VCaP (cell line): ENCODE measurements around the gene IL4R.
"Not testable (repeated sequence)": the region's sequence is repeated elsewhere in the genome, so short reads cannot be mapped to it uniquely, and the experiment has no call there.

Source experiments
- H3K27ac ChIP-seq: fragments of 450-650 bp; 2 replicates; pipeline ENCODE4 v1.5.1; 2017
- TF ChIP-seq, protein P1 (sequence below): fragments of 450-650 bp; conservative IDR thresholded peaks from 2 replicates; pipeline ENCODE4 v1.5.1; 2017; ENCODE audit warnings: mild to moderate bottlenecking, moderate library complexity

Gene IL4R

DNA sequence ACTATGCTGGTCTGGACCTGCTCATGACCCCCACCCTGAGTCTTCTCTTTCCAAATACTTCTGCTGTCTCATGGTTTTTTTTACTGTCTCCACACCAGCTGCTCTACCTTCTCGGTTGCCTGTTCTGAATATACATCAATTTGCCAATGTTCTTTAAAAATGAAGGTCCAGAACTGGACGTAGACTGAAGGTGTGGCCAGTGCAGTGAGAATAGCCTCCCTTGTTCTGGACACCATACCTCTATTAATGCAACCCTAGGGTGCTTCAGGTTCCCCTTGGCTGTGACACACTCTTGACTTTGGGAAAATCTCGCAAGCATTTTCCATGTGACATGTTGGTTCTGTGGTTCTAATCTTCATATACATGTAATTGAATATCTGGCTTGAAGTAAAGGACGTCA lies 72.9 kb downstream of the IL4R start:
- TF ChIP-seq, protein P1, sequence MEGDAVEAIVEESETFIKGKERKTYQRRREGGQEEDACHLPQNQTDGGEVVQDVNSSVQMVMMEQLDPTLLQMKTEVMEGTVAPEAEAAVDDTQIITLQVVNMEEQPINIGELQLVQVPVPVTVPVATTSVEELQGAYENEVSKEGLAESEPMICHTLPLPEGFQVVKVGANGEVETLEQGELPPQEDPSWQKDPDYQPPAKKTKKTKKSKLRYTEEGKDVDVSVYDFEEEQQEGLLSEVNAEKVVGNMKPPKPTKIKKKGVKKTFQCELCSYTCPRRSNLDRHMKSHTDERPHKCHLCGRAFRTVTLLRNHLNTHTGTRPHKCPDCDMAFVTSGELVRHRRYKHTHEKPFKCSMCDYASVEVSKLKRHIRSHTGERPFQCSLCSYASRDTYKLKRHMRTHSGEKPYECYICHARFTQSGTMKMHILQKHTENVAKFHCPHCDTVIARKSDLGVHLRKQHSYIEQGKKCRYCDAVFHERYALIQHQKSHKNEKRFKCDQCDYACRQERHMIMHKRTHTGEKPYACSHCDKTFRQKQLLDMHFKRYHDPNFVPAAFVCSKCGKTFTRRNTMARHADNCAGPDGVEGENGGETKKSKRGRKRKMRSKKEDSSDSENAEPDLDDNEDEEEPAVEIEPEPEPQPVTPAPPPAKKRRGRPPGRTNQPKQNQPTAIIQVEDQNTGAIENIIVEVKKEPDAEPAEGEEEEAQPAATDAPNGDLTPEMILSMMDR = no peak
- no peak overlapping the region for H3K27ac ChIP-seq

DNA sequence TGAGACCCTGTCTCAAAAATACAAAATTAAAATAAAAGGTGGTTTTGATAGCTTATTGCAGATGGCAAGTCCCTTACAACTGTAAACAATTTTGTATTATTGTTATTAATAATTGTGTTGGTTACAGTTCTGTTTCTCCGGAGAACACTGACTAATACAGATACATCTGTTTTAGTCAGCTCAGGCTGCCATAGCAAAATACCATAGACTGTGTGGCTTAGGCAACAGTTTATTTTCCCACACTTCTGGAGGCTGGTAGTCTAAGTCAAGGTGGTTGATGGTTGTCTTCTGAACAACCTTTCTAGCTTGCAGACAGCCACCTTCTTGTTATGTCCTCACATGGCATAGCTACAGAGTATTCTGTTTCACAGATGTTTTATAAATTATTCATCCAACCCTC lies 74.0 kb downstream of the IL4R start:
- TF ChIP-seq, protein P1 = no peak
- no peak overlapping the region for H3K27ac ChIP-seq

DNA sequence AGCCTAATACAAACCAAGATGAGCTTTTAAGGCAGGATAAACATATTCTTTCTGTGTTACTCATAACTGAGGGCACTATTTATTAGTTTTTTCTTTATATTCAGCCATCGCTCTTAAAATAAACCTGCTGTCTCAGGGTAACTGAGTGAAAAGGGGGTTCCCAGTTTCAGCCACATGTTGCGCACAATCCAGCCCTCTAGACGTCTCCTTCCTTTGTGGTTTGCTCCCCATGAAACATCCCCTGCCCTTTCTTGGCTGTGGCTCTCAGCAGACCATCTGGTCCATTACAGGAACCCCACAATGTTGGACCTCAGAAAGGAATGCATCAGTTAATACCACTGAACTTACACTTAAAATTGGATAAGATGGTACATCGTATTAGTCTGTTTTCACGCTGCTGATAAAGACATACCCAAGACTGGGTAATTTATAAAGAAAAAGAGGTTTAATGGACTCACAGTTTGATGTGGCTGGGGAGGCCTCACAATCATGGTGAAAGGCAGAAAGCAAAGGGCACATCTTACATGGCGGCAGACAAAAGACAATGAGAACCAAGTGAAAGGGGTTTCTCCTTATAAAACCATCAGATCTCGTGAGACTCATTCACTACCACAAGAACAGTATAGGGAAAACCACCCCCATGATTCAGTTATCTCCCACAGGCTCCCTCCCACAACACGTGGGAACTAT lies 75.6 kb downstream of the IL4R start:
- H3K27ac ChIP-seq = no peak overlapping the region
- TF ChIP-seq, protein P1 = no peak

DNA sequence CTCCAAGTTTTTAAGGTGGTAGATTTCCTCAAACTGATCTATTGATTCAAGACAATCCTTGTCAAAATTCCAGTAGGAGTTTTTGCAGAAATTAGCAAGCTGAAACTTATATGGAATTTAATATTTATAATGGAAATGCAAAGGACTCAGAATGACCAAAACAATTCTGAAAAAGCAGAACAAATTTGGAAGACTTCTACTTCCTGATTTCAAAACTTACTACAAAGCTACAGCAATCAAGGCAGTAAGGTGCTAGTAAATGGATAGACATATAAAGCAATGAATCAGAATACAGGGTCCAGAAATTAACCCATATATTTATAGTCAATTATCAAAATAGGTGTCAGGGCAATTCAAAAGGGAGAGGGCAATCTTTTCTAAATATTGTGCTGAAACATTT lies 76.4 kb downstream of the IL4R start:
- TF ChIP-seq, protein P1 = no peak
- no peak overlapping the region for H3K27ac ChIP-seq

DNA sequence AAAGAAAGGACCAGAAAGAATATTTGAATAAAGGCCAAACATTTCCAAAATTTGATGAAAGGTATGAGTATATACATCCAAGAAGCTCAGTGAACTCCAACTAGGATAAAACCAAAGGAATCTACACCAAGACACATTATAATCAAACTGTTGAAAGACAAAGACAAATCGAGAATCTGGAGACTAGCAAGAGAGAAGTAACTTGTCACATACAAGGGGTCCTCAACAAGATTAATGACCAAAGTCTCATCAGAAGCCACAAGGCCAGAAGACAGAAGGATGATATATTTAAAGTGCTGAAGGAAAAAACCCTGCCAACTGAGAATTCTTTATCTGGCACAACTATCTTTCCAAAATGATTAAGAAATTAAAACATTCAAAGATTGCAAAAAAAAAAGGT lies 78.9 kb downstream of the IL4R start:
- TF ChIP-seq, protein P1 = no peak
- no peak overlapping the region for H3K27ac ChIP-seq

DNA sequence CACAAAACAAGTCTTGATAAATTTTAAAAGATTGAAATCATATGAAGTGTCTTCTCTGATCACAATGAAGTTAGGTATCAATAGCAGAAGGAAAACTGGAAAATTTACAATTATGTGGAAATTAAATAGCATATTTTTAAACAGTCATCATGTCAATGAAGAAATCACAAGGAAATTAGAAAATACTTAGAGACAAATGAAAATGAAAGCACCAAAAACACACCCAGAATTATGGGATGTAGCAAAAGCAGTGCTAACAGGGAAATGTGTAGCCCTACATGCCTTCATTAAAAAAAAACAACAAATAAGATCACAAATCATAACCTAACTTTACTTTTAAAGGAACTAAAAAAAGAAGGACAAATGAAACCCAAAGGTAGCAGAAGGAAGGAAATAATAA lies 80.7 kb downstream of the IL4R start:
- no peak overlapping the region for H3K27ac ChIP-seq
- TF ChIP-seq, protein P1 = no peak

DNA sequence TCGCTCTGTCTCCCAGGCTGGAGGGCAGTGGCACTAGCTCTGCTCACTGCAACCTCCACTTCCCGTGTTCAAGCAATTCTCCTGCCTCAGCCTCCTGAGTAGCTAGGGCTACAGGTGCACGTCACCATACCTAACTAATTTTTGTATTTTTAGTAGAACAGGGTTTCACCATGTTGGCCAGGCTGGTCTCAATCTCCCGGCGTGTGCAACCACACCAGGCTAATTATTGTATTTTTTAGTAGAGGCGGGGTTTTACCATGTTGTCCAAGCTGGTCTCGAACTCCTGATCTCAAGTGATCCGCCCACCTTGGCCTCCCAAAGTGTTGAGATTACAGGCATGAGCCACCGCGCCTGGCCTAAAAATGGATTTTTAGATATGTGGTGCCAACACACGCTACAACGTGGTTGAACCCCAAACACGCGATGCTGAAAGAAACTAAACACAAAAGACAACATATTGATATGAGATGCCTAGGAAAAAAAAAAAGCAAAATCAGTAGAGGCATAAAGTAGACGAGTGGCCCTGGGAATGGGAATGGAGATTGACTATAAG lies 84.6 kb downstream of the IL4R start:
- H3K27ac ChIP-seq = not testable (repeated sequence)
